Measurements from ENCODE around the gene COPS7A. TPM values are rescaled to one million over a fixed set of nuclear protein-coding genes. Genes with fewer than 3 reads are reported as not detected.
A peak's percentile ranks its signal among the peaks of the same experiment; 100 is the strongest.

The COPS7A gene
- total and polyA plus RNA-seq, 9 of the 15 experiments (the other 6 are each of a cell fraction or from before 2014, with no cell fraction given): 12.7 to 36.0 (median 24.3) TPM

- TF ChIP-seq, protein P1, sequence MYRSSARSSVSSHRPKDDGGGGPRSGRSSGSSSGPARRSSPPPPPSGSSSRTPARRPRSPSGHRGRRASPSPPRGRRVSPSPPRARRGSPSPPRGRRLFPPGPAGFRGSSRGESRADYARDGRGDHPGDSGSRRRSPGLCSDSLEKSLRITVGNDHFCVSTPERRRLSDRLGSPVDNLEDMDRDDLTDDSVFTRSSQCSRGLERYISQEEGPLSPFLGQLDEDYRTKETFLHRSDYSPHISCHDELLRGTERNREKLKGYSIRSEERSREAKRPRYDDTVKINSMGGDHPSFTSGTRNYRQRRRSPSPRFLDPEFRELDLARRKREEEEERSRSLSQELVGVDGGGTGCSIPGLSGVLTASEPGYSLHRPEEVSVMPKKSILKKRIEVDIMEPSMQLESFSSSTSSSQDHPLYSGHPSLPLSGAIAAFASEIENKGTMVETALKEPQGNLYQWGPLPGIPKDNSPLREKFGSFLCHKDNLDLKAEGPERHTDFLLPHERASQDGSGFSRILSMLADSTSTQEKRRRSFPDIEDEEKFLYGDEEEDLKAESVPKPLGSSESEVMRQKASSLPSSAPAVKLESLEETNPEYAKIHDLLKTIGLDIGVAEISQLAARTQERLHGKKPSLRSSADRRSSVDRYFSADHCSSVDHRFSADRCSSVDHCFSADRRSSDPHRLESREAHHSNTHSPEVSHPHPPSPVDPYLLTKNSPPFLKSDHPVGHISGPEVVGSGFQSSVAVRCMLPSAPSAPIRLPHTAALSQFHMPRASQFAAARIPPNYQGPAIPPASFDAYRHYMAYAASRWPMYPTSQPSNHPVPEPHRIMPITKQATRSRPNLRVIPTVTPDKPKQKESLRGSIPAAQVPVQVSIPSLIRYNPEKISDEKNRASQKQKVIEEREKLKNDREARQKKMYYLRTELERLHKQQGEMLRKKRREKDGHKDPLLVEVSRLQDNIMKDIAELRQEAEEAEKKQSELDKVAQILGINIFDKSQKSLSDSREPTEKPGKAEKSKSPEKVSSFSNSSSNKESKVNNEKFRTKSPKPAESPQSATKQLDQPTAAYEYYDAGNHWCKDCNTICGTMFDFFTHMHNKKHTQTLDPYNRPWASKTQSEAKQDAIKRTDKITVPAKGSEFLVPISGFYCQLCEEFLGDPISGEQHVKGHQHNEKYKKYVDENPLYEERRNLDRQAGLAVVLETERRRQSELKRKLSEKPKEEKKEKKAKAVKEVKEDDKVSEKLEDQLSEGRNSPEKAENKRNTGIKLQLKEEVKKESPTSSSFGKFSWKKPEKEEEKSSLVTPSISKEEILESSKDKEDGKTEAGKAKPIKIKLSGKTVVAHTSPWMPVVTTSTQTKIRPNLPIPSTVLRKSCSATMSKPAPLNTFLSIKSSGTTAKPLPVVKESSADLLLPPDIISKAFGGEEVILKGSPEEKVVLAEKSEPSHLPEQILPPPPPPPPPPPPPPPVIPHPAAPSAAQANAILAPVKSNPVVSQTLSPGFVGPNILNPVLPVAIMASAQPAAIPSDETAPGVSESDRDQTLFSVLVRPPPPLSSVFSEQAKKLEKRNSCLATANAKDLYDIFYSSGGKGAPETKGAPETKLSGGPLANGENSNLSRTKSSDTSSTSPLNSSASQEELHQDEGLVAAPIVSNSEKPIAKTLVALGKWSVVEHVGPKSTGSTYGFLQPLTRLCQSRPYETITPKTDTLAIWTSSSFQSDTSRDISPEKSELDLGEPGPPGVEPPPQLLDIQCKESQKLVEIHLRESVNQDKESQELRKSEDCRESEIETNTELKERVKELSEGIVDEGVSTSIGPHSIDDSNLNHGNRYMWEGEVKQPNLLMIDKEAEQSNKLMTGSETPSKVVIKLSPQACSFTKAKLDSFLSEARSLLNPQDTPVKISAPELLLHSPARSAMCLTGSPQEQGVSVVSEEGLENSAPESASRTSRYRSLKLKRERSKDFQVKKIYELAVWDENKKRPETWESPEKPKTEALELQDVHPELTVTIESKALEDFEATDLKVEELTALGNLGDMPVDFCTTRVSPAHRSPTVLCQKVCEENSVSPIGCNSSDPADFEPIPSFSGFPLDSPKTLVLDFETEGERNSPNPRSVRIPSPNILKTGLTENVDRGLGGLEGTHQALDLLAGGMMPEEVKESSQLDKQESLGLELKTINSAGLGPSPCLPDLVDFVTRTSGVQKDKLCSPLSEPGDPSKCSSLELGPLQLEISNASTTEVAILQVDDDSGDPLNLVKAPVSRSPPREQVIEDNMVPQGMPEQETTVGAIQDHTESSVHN (IDR thresholded peaks at IDR 0.05; ENCODE audit: borderline replicate concordance in 1 of 2, low read depth in 1 of 2): 0 out of 4 replicates have a peak, but pooled peaks of 1 of the 2 experiments have one; percentile 16
- no peak for TF ChIP-seq USF1 (CRISPR knock-in tag; IDR thresholded peaks at IDR 0.05)
- TF ChIP-seq KDM5B (IDR thresholded peaks at IDR 0.05; ENCODE audit: insufficient replicate concordance, low read depth, low read length): no peak
- no peak for TF ChIP-seq POLR2AphosphoS2 (IDR thresholded peaks at IDR 0.05; ENCODE audit: low read length)
- no peak for TF ChIP-seq RBM39 (optimal IDR thresholded peaks at IDR 0.05; ENCODE audit: low read depth, low read length)
- TF ChIP-seq TAL1 (IDR thresholded peaks at IDR 0.05): peak; percentile 99
- TF ChIP-seq ZNF354B (CRISPR knock-in tag; IDR thresholded peaks at IDR 0.05): no peak
- TF ChIP-seq CHAMP1 (IDR thresholded peaks at IDR 0.05): peak; percentile 94
- no peak for TF ChIP-seq SRSF3 (IDR thresholded peaks at IDR 0.05; ENCODE audit: insufficient read depth, low read length)
- TF ChIP-seq HDGF (IDR thresholded peaks at IDR 0.05): no peak
- TF ChIP-seq, protein P2, sequence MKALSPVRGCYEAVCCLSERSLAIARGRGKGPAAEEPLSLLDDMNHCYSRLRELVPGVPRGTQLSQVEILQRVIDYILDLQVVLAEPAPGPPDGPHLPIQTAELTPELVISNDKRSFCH (CRISPR knock-in tag; IDR thresholded peaks at IDR 0.05): no peak
- TF ChIP-seq, protein P2 (tag; IDR thresholded peaks at IDR 0.05): 0 out of 2 replicates have a peak, but pooled peaks have one; percentile 50
- TF ChIP-seq NRF1 (conservative IDR thresholded peaks at IDR 0.05 in 1 of 2, IDR thresholded peaks at IDR 0.05 in 1 of 2): no peak
- TF ChIP-seq, protein P3, sequence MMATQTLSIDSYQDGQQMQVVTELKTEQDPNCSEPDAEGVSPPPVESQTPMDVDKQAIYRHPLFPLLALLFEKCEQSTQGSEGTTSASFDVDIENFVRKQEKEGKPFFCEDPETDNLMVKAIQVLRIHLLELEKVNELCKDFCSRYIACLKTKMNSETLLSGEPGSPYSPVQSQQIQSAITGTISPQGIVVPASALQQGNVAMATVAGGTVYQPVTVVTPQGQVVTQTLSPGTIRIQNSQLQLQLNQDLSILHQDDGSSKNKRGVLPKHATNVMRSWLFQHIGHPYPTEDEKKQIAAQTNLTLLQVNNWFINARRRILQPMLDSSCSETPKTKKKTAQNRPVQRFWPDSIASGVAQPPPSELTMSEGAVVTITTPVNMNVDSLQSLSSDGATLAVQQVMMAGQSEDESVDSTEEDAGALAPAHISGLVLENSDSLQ (IDR thresholded peaks at IDR 0.05): no peak
Measured at GRCh38 chr12:6765048-6765633, 41.3 kb downstream of the COPS7A start (continued).

Data from K562 (cell line).